ENCODE results near the gene GAL3ST2.
"Not testable (repeated sequence)": the region's sequence is repeated elsewhere in the genome, so short reads cannot be mapped to it uniquely, and the experiment has no call there.

Gene GAL3ST2

DNA sequence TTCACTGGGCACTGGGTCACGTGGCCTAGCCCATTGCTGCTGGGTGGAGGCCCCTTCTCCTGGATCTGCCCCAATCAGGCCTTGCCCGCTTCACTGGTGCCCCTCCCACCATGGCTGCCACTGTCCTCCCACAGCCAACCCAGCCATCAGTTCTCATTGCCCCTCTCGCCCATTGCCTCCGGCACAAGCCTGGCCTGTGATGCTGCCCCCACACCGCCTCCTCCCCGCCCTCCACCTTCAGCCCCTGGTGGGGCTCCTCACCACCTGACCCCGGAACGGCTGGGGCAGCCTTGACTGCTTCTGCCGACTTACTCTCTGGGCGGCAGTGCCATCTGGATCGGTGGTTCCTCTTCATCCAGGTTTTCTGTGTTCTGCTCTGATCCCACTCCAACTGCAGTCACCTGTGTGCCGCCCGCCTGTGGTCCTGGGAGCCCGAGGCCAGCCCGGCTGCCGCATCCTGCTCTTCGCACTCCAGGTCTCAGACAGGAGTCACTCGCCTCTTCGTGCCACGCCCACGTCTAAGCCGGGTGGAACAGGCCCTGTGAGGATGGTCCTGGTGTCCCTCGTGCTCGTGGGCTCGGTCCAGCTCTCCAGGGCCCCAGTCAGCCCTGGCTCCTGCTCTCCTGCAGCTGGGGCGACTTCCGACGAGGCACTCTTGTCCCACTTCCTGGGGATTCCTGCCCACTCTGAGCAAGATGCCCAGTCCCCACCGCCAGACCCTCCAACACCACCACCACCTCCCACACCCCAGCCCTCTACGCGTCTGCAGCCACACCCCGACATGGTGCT lies 28.0 kb upstream of the GAL3ST2 start:
- DNase-seq, result no peak

DNA sequence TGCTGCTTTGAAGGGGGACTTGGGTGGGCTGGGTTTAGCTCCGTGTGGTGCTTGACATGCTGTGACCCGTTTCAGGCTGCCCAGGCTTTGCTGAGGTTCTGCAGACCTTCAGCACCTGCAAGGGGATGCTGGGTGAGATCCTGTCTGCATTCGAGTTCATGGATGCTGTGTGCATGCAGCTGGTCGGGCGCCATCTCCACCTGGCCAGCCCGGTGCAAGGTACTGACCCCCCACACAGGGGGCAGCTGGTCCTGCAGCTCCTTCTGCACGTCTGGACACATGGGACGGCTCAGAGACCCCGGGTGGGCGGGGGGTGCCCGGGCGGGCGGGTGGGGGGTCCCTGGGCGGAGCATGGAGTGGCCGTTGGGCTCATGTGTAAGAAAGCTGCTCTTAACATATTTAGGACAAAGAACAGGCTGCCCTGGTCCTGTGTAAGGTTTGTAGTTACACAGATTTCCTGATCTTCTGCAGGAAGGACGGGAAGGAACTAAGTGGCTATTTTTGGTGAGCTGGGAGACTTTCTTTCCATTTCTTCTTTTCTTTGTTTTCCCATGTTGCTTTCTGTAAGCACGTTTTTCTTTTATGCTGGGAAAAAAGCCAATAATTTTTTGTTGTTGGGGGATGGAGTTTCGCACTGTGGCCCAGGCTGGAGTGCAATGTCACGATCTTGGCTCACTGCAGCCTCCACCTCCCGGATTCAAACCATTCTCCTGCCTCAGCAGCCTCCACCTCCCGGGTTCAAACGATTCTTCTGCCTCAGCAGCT lies 26.4 kb upstream of the GAL3ST2 start:
- DNase-seq, result no peak

DNA sequence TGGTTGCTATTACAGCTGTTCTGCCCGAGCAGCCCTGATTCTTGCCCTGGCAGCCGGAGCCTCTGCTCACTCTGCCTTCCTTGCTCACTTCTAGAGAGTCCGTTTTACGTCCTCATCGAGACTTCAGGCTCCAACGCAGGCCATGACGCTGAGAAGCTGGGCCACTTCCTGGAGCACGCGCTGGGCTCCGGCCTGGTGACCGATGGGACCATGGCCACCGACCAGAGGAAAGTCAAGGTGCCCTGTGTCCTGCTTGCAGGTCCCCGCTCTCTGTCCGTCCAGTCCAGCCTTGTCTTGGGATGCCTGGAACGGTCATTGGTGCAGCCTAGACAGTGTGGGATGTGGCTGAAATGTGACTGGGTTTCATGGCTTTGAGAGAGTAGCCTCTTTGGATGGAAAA lies 25.5 kb upstream of the GAL3ST2 start:
- DNase-seq, result no peak

DNA sequence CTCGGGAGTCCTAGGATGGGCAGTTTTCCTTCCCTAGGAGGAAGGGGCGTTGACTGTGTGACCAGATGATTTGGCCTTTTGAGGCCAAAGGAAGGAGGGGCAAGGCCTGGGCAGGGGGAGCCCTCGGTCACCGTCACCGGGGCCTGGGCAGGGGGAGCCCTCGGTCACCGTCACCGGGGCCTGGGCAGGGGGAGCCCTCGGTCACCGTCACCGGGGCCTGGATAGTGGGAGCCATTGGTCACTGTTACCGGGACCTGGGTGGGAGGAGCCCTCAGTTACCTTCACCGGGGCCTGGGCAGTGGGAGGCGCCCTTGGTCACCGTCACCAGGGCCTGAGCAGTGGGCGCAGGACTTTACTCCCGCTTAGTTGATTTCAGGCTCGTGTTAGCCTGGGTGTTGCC lies 24.8 kb upstream of the GAL3ST2 start:
- no peak for DNase-seq

DNA sequence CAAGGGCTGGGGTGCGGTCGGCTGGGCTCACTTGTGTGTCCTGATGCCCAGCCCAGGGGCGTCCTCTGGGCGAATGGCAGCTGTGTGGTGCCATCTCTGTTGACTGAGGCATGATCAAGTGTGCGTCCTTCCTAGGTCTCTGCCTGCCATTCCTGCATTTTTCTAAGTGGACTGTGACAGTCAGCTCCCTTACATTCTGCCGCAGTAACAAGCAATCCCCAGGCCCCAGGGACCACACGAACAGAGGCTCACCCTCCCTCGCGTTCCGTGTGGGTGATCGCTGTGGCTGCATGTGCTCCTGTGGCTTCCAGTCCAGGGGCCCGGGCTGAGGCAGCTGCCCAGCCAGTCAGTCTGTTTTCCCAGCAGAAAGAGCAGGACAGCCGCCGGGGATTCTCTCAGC lies 24.4 kb upstream of the GAL3ST2 start:
- DNase-seq, result no peak

DNA sequence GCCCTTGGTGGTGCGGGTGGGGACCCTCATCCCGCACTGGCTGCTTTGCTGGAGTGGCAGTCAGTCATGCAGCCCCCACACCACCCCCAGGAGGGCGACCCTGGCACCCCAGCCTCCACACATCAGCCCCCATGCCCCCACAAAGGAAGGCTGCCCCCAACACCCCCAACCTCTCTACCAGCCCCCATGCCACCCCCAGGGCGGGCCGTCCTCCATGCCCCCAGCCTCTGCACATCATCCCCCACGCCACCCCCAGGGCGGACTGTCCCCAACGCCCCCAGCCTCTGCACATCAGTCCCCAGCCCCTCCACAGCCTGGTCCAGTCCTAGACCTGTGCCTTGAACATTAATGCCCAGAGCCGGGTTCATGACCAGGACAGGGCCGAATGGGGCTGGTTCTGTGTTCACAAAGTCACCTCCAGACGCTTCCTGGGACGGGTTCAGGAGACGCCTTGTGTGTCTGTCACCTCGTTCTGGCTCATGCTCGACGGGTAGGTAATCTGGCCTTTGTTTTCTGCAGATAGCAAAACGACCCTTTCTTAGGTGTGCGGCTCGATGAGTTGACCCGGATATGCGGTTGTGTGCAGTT lies 23.8 kb upstream of the GAL3ST2 start:
- DNase-seq, result no peak

DNA sequence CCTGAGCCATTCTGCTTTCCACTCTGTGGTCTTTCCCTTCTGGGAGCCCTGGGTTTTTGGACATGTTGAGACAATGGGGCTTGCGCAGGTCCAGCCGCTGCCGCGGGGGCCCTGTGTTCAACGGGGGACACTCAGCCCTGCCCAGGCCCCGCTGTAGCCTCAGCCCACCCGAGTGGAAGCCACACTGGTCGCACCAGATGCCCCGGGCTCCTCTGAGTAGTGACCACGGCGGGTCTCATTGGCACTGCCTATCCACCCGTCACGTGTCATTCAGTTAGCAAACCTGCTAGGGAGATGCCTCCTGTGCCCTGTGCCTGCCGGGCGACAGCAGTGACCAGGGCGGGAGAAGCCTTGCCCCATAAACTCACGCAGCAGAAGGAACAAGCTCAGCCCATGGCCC lies 23.1 kb upstream of the GAL3ST2 start:
- DNase-seq, result no peak

DNA sequence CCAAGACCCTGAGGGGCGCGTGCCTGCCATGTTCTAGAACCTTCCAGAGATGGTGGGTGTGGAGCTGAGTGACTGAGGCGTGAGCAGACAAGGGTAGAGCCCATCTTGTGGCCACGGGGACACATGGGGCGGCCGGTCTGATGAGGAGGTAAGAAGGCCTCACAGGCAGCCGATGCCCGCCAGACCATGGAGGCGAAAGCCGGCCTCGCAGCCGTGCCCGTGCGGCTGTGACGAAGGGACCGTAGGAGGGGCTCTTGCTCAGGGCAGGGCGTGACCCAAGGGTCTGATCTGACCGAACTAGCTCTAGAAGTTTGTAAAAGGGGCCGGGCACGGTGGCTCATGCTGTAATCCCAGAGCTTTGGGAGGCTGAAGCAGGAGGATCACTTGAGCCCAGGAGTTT lies 22.6 kb upstream of the GAL3ST2 start:
- no peak for DNase-seq

DNA sequence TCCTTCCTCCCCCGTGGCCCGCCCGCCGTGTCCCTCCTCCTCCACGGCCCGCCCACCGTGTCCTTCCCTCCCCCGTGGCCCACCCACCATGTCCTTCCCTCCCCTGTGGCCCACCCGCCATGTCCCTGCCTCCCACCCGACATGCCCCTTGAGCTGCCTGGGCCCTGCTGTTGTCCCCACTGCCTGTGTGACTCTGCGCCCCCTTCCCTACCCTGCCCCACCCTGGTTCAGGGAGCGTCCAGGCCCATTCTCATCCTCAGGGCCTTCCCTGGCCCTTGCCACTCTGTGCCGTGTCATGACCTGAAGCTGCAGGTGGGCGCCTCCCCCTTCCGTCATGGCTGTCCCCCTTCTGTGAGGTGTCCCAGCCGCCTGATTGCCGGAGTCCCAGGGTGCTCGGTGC lies 21.5 kb upstream of the GAL3ST2 start:
- no peak for DNase-seq

DNA sequence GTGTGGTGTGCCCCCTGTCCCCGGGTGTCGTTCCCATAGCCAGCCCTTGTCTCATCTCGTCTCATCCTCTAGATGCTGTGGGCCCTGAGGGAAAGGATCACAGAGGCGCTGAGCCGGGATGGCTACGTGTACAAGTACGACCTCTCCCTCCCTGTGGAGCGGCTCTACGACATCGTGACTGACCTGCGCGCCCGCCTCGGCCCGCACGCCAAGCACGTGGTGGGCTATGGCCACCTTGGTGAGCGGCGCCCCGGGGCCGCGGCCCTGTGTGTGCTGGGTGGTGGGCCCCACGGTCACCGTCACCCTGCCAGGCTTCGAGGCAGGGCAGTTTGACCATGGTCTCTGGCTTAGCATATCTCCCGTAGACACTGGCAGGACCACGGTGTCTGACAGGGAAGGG lies 20.8 kb upstream of the GAL3ST2 start:
- no peak for DNase-seq

DNA sequence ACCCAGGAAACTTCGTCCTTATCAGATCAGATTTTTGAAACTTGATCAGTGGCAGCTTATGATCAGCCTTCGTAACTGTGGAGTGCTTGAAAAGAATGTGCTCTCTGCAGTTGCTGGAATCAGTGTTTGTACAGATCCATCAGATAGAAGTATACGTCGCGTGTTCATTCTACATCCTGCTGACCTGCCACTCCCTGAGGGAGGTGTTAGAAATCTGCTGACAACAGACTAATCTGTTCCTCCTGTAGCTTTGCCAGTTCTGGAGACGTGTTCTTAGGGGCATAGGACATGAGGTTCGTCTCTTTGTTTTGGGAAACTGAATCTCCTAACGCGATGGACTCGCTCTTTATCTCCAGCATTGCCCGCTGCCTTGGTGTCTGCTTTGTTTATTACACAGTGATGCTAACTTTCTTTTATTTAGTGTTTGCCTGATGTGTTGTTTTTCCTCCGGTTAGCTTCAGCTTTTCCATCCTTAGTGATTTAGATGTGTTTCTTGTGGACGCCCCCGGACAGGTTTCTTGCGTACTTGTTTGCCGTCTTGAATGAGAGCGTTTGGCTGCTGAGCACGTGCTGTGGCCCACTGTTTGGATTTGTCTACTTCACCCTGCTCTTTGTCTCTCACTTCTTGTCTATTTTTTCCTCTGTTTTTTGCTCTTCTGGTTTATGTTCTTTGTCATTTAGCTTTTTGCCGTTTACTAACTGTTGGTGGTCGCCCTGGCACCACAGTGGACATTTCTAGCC lies 17.4 kb upstream of the GAL3ST2 start:
- no peak for DNase-seq

DNA sequence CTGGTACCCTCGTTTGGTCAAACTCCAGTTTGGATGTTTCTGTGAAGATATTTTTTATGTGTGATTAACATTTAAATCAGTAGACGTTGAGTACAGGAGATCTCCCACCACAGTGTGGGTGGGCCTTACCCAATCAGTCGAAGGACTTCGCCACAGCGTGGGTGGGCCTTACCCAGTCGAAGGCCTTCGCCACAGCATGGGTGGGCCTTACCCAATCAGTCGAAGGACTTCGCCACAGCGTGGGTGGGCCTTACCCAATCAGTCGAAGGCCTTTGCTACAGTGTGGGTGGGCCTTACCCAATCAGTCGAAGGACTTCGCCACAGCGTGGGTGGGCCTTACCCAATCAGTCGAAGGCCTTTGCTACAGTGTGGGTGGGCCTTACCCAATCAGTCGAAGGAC lies 16.7 kb upstream of the GAL3ST2 start:
- DNase-seq, result not testable (repeated sequence)

DNA sequence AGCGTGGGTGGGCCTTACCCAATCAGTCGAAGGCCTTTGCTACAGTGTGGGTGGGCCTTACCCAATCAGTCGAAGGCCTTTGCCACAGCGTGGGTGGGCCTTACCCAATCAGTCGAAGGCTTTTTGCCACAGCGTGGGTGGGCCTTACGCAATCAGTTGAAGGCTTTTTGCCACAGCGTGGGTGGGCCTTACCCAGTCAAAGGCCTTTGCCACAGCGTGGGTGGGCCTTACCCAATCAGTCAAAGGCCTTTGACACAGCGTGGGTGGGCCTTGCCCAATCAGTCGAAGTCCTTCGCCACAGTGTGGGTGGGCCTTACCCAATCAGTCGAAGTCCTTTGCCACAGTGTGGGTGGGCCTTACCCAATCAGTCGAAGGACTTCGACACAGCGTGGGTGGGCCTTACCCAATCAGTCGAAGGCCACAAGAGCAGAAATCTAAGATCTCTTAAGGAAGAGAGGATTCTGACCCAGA lies 16.3 kb upstream of the GAL3ST2 start:
- no peak for DNase-seq

DNA sequence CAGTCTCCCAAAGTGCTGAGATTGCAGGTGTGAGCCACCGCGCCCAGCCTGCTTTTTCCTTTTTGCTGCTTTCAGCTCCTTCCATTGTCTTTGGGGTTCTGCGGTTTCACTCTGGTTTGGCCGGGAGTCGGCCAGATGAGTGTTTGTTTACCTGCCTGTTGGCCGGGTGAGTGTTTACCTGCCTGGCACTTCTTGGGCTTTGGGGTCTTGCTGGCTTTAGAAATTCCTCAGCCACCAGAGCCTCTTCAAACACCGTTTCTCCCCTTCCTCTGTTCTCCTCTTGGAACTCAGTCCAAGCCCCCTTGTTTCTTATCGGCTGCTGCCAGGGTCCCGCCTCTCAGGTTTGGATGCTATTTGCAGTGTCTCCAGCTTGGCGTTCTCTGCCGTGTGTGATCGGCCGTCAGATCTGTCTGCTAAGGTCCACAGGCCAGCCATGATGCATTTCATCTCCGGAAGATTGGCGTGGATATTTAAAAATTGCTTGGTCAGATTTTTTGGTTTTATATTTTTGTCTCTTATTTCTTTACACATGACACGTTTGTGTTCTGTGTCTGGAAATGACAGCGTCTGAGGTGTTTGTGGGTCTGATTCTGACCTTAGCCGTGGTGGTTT lies 14.2 kb upstream of the GAL3ST2 start:
- DNase-seq, result no peak

DNA sequence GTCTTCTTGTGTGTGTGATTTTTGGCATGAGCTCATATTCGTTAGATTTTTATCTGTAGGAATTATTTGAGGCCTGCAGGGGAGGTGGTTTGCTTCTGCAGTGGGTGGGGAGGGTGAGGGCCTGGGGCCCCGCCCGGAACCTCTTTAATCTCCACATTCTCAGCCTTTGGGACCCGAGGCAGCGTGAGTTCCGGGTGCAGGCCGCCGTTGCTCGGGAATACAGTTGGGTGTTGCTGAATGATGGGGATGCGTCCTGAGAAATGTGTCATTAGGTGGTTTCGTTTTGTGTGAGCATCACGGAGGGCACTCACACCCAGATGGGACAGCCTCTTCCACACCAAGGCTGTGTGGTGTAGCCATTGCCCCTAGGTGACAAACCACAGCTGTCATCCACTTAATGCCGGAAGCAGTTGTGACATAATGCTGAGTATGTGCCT lies 13.7 kb upstream of the GAL3ST2 start:
- DNase-seq, result no peak

DNA sequence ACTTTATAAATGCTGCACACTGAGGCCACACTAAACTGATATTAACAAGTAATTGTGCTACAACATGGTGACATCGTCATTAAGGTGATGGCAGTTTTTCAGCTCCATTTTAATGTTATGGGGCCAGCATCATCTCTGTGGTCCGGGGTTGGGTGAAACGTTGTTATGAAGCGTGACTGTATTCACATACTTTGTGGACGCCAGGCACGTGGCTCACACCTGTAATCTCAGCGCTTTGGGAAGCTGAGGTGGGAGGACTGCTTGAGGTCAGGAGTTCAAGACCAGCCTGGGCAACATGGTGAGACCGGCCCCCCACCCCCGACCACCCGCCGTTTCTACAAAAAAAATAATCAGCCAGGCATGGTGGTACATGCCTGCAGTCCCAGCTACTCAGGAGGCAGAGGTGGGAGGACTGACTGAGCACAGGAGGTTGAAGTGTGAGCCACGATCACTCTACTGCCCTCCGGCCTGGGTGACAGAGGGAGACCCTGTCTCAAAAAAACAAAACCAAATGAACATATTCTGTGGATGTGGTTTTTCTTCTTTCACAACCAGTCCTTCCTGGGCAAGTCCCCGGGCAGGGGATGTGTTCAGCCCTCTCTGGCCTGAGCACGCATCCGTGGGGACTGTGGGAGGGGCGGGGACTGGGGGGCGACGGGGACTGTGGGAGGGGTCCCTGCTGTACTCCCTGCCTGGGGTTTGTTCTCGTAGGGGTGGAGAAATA lies 12.9 kb upstream of the GAL3ST2 start:
- DNase-seq, result no peak

DNA sequence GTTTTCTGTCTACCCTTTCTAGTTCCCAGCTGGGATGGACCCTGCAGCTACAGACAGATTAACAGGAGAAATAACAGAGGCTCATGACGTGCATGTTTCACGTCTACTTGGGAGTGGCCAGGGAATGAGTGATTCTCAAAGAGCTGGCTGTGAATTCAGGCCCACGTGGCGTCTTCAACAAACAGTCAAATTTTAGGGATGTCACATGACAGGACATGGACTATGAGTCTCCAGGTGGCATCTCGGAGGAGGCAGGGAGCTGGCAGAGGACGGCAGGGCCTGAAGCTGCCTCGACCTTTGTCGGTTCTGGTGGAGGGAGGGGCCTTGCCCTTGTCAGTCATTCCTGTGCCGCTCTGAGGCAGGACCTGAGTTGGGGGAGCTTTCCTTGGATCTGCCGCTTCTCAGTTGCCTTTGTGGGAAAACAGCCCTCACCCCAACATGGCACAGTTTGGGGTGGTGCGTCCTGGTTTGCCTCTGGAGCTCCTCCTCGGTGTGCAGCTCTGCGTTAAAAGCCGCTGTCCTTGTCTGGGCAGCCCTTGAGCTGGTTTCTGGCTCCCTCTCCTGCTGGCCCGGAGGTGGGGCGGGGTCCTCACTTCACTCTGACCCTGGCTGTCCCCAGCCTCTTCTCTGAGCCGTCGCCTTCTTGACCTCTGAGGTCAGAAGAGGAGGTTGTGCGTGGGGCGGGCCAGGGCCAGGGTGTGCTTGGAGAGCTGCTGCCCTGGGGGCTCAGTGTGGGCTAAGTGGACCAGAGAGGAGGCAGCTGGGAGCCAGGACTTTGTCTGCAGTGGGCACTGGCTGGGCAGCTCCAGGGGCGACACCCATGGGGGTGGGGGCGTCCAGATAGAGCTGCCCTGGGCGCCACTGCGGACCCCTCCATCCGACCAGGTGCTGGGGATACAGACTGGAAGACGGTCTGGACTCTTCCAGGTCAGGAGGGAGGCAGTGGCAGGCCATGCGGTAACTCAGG lies 12.1 kb upstream of the GAL3ST2 start:
- DNase-seq, result no peak

DNA sequence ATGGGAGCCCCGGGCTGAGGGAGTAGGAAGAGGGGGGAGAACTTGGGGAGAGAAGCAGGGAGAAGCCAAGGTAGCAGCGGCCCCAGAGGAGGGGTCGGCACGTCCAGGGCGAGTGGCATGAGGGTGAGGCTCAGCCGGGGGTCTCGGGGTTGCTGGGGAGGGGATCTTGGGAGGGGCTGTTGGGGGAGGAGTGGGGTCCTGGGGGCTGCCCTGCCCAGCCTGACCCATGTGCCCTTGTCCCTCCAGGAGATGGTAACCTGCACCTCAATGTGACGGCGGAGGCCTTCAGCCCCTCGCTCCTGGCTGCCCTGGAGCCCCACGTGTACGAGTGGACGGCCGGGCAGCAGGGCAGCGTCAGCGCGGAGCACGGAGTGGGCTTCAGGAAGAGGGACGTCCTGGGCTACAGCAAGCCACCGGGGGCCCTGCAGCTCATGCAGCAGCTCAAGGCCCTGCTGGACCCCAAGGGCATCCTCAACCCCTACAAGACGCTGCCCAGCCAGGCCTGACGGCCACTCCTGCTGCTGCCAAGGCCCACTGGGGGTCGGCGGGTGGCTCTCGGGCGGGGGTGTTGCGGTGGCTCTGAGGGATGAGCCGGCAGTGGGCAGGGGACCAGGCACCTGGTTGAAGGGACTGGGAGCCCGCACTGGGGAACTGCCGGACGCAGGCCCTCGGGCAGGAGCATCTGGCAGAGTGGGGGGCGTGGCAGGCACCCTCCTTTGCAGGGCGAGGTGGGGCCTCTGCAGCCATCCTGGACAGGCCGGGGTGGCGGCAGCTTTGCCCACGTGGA lies 9.0 kb upstream of the GAL3ST2 start:
- DNase-seq, result no peak

DNA sequence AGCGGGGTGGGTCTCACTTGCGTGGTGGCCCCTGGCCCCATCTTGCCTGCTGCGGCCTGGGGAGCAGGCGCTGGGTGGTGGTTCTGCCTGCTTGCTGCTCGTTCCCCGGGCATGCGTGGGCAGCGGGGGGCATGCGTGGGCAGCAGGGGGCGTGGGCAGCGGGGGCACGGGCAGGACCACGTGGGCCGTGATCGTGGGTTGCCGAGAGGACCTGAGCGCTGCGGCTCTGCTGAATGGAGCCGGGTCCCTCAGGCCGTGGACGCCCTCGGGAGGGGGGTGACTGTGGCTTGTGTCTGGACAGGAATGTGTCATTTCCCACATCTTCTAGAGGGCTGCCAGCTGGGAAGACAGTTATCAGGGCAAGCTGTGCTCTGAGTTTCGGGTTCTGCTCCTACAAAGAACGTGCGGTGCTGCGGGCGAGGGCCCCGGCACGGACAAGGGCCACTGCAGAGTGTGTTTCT lies 8.3 kb upstream of the GAL3ST2 start:
- no peak for DNase-seq

DNA sequence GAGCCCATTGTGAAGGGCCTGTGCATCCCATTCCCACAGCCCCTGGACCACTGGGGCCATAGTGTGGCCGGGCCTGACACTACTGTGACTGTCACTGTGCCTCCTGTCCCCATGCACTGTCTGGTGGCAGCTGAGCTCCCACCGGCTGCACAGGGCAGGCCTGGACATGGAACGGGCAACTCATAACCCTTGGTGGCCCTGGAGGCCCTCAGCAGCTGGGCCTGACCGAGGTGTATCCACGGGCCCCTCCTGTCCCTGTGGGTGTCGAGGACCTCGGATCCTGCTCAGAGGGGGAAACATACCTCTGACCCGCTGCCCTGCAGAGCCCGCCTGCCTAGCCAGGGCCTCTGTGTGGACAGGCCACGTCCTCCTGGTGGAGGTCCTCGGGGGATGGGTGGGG lies 7.8 kb upstream of the GAL3ST2 start:
- DNase-seq, result no peak

All from NCI-H1930 (cell line).